CD4-positive, alpha-beta T cell treated with Interleukin-6 for 4 hours (primary cell): ENCODE data around the gene FHDC1.

Experiments used
- DNase-seq: peaks from one replicate; pipeline ENCODE4 v3.0.0-alpha.2; 2020; ENCODE audit warnings: mixed read lengths

The FHDC1 gene

DNA sequence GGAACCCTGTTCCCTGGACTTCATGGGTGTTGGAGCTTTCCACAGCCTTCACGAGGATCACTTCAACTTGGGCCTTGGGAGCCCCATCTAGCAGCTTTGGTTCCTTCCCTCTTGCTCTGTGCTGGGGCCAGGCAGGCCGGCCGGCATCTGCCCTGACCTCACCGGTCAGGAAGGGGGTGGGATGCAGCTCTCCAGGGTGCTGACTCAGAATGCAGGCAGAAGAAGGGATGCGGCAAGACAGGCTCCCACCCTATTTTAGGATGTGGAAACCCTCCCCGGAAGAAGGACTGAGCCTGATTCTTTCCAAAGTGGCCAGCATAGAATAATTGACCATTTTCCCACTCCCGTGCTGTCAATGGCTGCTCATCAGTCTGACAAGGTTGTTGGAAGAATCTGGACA is 47.1 kb downstream of the FHDC1 start:
- DNase-seq = no peak

DNA sequence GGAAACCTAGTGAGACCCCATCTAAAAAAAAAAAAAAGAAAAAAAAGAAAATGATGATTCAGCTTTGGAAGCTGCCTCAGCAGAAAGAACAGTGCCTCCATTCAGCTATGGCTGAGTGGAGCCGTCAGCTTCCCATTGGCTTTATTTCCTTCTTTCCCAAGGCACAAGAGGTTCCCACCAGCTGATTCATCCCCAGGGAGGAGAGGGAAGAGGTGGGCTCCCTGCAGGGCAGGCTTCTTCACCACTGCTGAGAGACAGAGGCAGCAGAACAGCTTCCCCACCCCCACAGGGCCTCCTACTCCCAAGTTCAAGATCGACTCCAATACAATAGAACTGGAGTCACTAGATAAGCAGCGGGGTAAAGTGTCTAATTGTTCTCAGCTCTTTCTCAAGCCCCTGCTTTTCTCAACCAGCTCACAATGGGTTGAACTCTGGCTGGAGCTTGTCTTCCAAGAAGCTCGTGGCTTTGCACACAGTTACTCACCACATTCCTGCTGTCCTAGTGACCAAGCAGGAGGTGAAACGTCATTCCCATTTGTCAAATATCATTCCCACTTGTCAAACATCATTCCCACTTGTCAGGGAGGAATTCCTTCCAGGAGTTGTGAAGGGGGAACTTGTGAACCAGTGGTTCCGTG is 47.8 kb downstream of the FHDC1 start:
- DNase-seq = no peak

- DNase-seq = no peak
Observed at GRCh38 chr4:152988721-152989553, 52.8 kb downstream of the FHDC1 start.

GRCh38 chr4:152989554-152989970 is 53.4 kb downstream of the FHDC1 start:
- no peak for DNase-seq

DNA sequence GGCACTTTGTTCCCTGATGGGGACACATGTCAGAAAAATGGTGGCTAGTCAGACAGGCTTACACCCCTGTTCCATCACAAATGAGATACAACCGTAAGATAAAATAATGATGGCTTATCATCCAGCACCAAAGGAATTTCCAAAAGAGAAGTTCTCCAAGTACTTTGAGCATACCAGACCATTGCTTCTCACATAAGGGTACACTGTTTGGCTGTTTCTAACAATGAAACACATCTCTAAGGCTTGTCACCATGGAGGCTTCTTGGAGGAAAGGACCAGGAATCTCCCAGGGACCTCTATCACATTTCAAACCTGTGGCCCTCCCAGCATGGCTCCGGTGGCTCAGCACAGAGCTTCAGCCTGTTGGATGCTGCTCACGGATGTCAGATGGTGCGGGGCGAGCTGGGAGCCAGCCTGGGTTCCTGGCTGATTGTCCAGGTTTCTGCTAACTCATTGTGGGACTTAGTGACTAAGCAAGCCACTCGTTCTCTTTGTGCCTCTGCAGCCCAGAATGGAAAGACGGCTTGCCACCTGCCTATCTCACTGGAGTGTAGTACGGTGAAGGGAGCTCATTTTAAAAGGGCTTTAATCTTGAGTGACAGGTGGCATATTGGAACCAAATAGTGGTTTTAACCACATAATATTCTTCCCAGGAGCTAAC is 54.5 kb downstream of the FHDC1 start:
- no peak for DNase-seq

DNA sequence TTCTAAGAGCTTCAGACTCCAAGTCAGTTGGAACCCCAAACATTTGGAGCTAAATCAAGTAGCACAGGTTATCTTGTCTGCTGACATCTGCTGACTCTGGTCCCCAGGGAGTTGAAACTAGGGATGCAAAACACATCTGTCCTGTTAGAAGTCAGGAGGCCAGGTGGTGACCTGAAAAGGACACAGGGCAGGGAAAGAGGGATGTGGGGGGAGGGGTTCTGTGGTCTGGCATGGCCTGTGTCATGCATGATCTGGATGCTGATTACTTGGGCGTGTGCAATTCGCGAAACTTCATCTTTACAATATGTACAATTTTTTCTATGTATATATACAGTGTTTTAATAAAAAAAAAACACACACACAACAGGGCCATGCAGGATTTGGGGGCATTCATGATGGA is 55.3 kb downstream of the FHDC1 start:
- DNase-seq = no peak

DNA sequence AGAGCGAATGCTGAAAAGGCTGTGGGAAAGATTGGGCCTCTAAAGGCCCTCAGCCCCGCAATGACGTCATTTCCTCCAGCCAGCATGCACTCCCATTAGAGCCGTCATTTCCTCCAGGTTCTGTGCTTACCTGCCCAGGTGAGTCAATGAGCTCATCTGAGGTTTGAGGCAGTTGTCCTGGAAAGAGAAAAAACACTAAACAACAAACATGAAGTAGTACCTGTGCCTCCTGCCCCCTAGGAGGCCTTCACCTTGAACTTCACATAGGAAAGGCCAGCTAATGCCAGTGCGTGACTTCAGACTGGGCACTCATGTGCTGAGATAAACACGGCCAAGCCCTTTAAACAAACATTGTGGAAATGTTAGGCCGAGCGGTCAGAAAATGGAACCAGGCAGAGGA is 55.9 kb downstream of the FHDC1 start:
- no peak for DNase-seq

DNA sequence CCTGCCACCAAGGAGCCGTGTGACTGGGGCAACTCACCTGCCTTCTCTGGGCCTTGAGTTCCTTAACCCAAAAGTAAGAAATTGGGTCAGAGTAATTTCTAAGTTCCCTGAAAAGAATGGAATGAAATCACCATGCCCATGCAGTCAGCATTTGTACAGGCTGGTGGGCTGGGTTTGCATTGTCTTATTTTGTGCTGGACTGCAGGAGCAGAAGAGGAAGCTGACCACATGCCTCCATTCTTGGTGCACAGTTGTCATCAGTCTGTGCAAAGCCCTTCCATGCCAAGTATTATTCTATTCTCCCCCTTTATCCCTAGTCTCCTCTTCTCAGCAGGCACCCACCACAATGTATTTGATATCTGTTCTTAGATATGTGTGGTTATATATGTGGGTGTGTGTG is 56.3 kb downstream of the FHDC1 start:
- no peak for DNase-seq

GRCh38 chr4:152994038-152994437 is 57.9 kb downstream of the FHDC1 start:
- no peak for DNase-seq

DNA sequence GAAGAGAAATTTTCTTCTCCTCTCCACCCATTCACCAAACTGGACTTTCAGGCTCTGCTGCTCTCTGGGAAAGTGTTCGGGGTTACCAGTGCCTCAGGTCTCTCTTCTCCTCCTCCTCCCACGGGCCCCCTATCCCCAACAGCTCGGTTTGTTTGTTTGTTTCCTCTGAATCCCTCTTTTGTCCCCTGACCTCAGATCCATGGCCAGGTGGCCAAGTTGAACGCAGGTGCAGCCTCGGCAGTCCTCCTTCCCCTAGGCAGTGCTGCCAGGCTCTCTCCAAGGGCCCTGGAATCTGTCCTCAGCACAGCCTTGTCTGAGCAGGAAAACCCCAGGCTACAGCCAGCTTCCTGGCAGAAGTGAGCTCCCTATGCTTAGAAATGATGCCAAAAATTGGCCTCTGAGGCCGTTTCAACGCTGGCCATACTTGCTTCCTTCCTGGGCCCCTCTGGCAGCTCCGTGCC is 60.0 kb downstream of the FHDC1 start:
- DNase-seq = no peak

GRCh38 chr4:152996672-152997071 is 60.5 kb downstream of the FHDC1 start:
- no peak for DNase-seq

DNA sequence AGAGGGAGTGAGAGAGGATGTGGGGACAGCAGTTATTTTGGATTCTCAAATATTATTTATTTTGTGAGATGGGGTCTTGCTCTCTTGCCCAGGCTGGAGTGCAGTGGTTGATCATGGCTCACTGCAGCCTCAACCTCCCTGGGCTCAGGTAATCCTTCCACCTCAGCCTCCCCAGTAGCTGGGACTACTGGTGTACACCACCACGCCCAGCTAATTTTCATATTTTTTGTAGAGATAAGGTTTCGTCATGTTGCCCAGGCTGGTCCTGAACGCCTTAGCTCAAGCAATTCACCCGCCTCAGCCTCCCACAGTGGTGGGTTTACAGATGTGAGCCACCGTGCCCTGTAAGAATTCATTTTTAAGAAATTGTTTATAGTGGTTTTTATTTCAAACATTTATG is 61.2 kb downstream of the FHDC1 start:
- no peak for DNase-seq

- DNase-seq = no peak
Observed at GRCh38 chr4:152997771-152998487, 61.8 kb downstream of the FHDC1 start.

DNA sequence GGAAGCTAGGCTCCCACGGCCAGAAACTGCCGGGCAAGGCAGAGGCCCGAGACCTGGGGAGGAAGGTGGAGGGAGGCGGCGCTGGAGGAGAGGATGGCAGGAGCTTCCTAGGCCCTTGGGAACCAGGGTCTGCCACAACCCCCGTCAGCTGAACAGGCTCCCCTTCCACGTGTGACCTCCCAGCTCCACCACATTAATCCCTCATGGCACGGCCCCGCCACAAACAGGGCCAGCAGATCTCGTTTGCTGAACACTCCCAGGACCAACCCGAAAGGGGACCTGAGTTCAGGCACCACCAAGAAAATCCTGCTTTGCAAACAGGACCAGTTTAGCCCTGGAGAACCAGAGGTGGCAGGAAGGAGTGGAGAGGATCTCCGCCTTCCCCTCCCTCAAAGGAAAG is 62.7 kb downstream of the FHDC1 start:
- DNase-seq = no peak

DNA sequence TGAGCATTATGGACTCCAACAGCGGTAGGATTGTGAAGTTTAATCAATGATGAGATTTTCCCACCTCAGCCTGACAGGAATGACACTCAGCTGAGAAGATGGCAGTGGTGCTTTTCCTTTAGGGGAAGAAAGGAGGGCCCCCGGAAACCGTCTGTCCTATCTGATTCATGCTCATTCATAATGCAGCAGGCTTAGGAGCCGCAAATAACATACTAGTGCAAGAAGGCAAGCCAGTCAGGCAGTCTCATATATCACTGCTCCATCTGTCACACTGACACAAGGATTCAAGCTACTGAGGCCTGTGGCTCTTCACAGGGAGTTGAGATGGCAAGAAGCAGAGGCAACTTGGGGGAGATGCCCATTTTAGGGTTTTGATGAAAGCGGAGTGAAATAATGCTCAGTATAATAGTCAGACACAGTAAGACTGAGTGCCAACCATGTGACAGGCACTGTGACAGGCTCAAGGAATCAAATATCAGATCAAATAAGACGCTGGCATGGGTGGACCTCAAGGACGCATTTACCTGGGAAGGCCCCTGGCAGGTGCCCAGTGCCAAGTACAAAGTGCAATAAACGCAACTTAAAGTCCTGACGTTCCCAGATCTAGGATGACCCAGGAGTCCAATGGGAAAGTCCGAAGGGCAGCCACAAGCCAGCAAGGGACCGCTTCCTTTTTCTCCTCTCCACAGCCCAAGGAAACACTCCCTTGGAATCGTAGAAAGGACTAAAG is 63.4 kb downstream of the FHDC1 start:
- DNase-seq = no peak

DNA sequence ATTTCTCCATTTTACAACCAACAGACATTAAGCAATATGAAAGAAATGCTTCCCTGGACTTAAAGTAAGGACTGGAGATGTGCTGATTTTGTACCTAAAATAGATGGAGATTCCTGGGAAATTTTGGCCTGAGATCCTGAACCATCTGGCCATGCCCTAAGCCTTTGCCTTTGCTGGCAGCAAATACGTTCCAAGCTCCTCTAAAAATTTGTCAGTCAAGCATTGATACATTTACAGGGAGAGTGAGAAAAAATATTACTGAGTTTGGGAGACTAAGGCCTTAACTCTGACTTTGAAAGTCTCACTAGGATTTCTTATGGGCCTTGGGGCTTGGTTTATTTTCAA is 63.9 kb downstream of the FHDC1 start:
- no peak for DNase-seq

GRCh38 chr4:153001626-153002025 is 65.5 kb downstream of the FHDC1 start:
- no peak for DNase-seq

- no peak for DNase-seq
Observed at GRCh38 chr4:153002110-153002509, 66.0 kb downstream of the FHDC1 start.

GRCh38 chr4:153004081-153004850 is 68.1 kb downstream of the FHDC1 start:
- no peak for DNase-seq

- DNase-seq = no peak
Observed at GRCh38 chr4:153005899-153006381, 69.8 kb downstream of the FHDC1 start.

DNA sequence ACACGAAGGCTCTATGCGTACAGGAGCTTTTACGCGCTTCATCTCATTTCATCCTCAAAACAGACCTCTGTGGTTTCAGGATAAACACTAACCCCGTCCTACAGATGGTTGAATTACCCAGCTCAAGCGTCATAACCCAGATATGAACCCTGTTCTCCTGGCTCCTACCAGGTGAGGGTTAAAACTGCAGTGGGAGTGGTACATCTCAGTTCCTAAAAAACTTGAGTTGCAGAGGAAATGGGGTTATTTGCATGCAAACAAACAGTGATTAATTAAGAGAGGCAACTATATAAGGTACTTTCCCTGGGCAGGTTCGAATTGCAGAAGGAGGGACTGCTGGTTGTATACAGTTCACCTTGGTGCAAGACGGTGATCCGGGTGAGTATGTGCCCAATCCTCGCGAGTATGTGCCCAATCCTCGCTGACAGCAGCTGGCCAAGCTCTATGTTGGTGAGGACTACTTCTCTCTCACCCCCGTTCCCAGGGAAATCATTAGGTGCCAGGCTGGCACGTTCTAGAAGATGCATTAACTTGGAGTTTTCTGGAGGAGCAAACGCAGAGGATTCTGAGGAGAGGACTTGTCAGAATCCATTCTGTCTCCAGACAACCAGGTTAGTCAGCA is 72.6 kb downstream of the FHDC1 start:
- no peak for DNase-seq
